ENCODE results near the gene DAB1.

The DAB1 gene

GRCh38 chr1:57129865-57130264, 294.0 kb downstream of the DAB1 start:
- no peak for DNase-seq (ENCODE audit: low read depth in 1 of 2, low spot score in 1 of 2)

- no peak for DNase-seq (ENCODE audit: low read depth in 1 of 2, low spot score in 1 of 2)
Observed at GRCh38 chr1:57127976-57128375, 295.9 kb downstream of the DAB1 start.

DNA sequence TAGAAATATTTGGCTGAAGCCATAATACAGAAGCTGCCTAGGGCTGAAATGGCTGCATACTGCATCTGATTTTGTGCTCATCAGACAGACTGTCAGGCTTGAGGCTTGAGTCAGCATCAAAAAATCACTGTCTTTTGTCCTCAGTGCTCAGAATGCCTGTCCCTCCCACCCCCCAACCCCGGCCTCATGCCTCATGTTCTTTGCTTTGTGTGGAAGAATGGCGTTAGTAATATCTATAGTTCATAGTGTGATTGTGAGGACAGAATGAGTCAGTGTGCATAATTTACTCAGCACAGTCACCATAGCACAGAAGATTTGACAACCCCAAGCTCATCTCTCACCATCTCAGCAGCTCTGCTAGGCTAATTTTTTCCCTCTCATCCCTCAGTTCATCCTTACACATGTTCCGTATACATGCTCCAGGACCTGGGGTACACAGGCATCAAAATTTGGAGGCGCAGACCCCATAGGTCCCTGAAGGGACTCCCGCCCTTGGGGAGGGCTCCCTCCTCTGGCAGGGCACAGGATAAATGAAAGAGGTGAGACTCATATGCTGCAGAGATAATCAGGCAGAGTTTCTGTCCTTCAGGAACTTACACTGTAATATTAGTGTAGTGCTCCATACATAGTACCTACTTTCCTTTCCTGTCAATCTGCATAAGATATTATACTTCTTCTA, 299.0 kb downstream of the DAB1 start:
- no peak for DNase-seq (ENCODE audit: low read depth in 1 of 2, low spot score in 1 of 2)

DNA sequence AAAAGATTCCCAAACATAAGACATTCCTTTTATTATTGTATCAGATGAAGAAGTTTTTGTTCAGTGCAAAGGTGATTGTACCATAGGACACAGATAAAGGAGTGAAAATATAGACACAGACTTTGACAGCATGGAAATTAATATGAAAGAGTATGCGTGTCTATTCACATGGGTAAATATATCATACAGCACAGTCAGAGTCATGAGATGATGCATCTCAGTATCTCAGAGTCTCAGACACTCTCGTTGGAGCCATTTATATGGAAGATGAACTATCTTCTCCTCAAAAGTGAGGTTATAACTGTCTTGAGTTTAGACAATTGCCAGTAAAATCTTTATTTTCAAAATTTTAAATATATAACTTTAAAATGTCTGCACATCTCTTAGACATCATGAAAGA, 299.7 kb downstream of the DAB1 start:
- DNase-seq (ENCODE audit: low read depth in 1 of 2, low spot score in 1 of 2) = no peak

DNA sequence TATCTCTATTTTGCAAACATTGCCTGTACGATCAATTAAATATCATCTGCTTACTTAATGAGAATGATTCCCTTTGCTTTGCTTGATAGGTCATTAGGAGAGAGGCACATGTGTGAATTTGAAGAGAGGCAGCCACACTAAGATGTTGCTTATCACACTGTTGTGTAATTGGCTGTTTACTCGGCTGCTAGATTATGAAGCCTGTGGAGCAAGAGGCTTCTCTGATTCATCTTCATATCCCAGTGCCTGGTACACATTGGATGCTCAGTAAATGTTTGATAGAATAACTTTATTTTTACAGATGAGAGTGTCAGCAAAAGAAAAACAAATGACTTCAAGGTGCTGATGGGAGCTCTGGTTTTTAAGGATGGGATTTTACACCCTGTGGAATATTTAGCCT, 301.8 kb downstream of the DAB1 start:
- no peak for DNase-seq (ENCODE audit: low read depth in 1 of 2, low spot score in 1 of 2)

DNA sequence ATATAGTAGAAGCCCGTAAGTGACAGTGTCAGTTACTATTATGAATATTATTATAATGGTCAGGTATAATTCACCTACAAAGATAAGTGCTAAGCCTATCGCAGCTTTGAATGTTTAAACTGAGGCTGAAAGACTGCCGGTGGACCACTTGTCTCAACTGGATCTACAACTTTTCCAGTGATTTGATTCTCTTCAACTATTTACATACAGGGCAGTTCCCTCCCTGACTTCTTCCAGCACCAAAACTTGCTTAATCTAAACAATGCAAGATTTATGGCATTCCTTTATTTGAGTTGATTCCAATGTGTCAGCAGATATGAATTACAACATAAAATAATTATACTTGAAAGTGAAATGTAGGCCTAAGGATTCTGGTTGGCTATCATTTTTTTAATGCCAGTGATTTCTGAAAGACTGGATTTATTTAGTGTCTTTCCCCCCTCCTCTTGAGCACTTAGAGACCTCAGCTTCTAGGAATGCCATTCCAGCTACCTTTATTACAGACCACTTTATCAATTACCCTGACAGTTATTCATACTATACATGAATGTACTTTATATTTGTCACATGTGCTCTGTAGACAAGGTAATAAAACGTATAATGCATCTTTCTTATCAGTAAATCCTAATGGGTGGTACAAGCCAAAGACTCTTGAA, 304.8 kb downstream of the DAB1 start:
- DNase-seq (ENCODE audit: low read depth in 1 of 2, low spot score in 1 of 2) = no peak

- DNase-seq (ENCODE audit: low read depth in 1 of 2, low spot score in 1 of 2) = no peak
Observed at GRCh38 chr1:57117753-57118152, 306.1 kb downstream of the DAB1 start.

- DNase-seq (ENCODE audit: low read depth in 1 of 2, low spot score in 1 of 2) = no peak
Observed at GRCh38 chr1:57116871-57117270, 307.0 kb downstream of the DAB1 start.

DNA sequence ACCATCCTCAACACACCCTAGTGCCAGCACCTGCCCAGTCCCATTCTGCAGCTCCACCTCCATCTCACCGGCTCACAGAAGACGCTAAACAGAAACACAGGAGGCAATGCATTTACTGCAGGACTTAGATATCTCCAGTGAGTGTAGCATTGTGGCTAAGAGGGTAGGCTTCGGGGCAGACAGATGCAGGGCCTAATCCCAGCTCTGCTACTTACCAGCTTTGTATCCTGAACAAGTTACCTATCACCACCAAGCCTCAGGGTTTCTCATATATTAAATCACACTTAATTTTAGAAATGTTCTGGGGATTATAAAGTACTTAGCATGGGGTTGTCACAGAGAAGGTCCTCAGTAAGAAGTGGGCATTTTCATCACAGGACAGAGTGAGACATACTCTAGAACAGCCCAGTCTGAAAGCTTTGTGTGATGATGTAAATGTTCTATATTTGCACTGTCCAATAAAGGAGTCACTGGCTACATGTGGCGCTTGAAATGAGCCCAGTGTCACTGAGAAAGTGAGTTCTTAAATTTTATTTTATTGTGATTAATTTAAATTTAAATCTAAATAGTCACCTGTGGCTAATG, 308.7 kb downstream of the DAB1 start:
- no peak for DNase-seq (ENCODE audit: low read depth in 1 of 2, low spot score in 1 of 2)

- no peak for DNase-seq (ENCODE audit: low read depth in 1 of 2, low spot score in 1 of 2)
Observed at GRCh38 chr1:57112148-57112547, 311.7 kb downstream of the DAB1 start.

DNA sequence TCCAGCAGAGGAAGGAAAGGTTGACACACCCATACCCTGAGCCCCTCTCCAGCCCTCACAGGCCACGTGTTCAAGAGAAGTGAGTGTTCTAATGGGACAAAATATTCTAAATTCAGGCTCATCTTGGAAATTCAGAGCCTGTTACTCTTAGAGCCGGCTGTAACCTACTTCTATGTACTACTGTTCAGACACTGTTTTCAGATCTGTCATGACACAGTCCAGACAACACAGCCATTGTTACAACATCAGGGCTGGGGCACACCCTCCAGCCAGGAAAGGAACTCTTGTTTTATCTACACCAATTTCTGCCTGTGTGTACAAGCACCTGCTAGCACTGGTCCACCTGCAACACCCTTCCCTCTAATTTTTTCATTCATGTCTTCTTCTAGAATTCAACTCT, 312.7 kb downstream of the DAB1 start:
- no peak for DNase-seq (ENCODE audit: low read depth in 1 of 2, low spot score in 1 of 2)

GRCh38 chr1:57109883-57110282, 314.0 kb downstream of the DAB1 start:
- DNase-seq (ENCODE audit: low read depth in 1 of 2, low spot score in 1 of 2) = no peak

DNA sequence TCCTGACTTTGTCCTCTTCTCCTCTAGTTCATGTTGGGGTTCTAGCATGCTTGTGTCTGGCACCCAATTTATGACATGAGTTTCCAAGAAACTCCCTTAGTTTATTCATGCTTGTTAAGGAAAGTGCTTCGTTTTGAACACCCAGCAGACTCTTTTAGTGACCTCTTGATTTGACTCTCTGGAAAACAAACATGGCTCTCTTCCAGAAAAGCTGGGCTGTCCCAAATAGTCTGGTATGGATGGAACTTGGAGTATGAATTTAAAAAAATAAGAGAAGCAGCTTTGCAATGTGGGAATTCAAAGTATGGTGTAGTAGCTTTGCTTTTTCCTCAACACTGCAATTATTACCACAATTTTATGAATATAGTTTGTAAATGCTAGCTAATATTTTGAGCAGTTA, 314.6 kb downstream of the DAB1 start:
- DNase-seq (ENCODE audit: low read depth in 1 of 2, low spot score in 1 of 2) = no peak

GRCh38 chr1:57106296-57106695, 317.6 kb downstream of the DAB1 start:
- DNase-seq (ENCODE audit: low read depth in 1 of 2, low spot score in 1 of 2) = no peak

DNA sequence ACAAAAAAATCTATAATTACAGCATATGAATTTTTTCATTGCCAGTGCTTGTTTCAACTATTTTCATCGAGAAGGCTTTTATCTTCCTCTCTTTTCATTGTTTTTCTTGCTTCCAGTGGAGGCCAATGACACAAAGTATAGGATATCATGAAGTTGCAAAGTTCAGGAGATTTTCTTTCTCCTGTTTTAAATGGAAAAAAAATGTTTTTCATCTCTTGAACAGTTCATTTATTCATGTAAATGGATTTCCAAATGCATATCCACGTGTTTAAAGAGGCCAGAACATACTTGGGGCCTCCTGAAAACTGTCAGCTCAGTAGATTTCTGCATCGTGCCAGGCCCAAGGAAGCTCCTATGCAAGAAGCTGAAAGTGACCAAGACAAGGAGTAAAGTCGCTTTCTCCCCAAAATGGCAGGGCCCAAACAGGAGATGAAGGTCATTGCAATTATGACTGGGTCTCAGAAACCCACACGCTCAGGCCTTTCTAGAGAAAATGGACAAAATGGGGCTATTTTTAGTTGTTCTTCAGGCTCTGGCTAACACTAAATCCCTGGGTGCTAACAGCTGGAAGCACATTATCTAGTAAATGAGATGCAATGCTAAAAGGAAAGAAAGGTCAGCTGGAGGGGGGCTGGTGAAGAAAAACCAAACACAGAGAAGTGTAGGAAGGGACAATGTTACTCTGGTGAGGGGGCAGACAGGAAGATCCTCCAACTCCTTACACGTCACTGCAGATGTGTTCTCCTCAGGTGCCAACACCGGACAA, 321.1 kb downstream of the DAB1 start:
- no peak for DNase-seq (ENCODE audit: low read depth in 1 of 2, low spot score in 1 of 2)

GRCh38 chr1:57101209-57101608, 322.7 kb downstream of the DAB1 start:
- no peak for DNase-seq (ENCODE audit: low read depth in 1 of 2, low spot score in 1 of 2)

- DNase-seq (ENCODE audit: low read depth in 1 of 2, low spot score in 1 of 2) = no peak
Observed at GRCh38 chr1:57094749-57095148, 329.1 kb downstream of the DAB1 start.

DNA sequence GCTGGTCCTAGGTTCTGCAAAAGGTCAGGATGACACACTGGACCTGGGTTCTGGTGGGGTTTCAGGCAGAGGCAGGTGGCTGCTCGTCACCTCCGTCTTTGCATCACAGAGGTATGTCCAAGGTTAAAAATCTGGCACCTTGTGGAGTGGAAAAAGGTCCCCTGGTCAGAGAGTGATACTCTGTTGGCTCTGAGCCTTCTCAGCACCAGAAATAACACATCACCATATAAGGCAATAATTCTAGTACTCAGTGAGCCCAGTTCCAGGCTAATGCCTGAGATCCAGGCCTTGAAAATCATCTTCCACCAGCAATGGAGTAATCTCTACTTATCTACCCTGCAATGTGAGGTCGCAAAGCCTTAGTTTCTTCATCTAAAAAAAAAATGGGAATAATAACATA, 330.7 kb downstream of the DAB1 start:
- no peak for DNase-seq (ENCODE audit: low read depth in 1 of 2, low spot score in 1 of 2)

- no peak for DNase-seq (ENCODE audit: low read depth in 1 of 2, low spot score in 1 of 2)
Observed at GRCh38 chr1:57091642-57092041, 332.2 kb downstream of the DAB1 start.

DNA sequence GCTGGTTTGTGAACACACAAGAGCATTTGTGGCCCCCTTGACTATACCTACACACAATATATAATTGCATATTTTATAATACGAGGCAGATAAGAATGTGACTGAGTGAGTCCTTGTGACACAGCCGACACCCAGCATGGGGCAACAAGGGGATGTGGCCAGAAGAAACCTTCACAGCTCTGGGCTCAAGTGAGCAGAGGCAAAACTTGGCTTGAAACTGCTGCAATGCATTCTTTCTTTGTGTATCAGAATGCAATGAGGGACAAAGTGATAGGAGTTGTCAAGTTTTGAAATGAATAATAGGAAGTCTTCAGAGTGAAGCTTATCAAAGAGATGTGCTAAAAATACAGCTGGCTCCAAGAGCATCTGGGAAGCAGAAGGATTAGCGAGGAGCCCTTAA, 334.0 kb downstream of the DAB1 start:
- no peak for DNase-seq (ENCODE audit: low read depth in 1 of 2, low spot score in 1 of 2)

GRCh38 chr1:57089221-57089620, 334.6 kb downstream of the DAB1 start:
- no peak for DNase-seq (ENCODE audit: low read depth in 1 of 2, low spot score in 1 of 2)

DNA sequence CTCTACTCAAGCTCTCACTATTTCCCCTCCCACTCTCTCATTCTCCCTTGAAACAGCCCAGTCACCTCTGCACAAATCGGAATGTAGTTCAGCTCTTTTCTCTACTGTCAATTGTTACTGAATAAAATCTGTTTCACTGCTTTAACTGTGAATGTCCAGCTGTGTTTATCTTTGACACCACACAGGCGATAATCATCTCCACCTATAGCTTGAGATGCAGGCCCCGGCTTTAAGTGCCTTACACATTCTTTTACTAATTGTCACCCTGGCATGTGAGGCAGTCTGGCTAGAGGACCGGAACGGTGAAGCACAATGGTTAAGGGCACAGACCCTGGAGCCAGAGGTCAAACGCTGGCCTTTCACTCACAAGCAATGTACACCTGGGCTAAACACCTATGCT, 335.2 kb downstream of the DAB1 start:
- DNase-seq (ENCODE audit: low read depth in 1 of 2, low spot score in 1 of 2) = no peak

All from stimulated activated CD4-positive, alpha-beta T cell treated with anti-CD3 and anti-CD28 coated beads, Interleukin-15, amount 100 ng/mL, for 1 hour (primary cell).